ENCODE measurements around the gene ZNF697. TPM values are rescaled to one million over a fixed set of nuclear protein-coding genes. Genes with fewer than 3 reads are reported as not detected.

The ZNF697 gene
- total RNA-seq, 1 donor from 2014 or later, result 46.1 TPM

GRCh38 chr1:119680193-119680592 is 32.1 kb upstream of the ZNF697 start:
- H3K9me3 Mint-ChIP-seq (ENCODE audit: unreplicated experiment), result no peaks in the 10 kb centered on the region
- peaks cover 9% of the 10 kb centered on the region for H3K4me1 Mint-ChIP-seq (ENCODE audit: low read depth, unreplicated experiment)
- Histone ChIP-seq H3K9me3 (ENCODE audit: insufficient read depth, low read depth, low read length) (no peaks in the 10 kb centered on the region), H3K9ac (ENCODE audit: low read length) (no peak overlapping the region), H3K36me3 (ENCODE audit: insufficient read depth, low read length) (no peaks in the 10 kb centered on the region), H2AFZ (ENCODE audit: low read depth, low read length) (no peak overlapping the region), H3K4me3 (ENCODE audit: insufficient read depth, low read depth, low read length) (no peak overlapping the region), H3K4me2 (ENCODE audit: low read length) (no peak overlapping the region), H4K20me1 (ENCODE audit: insufficient read depth, low read length) (no peaks in the 10 kb centered on the region), H3K27ac (ENCODE audit: low read depth, low read length) (no peak overlapping the region), H3K4me1 (ENCODE audit: insufficient read depth, low read length) (peaks cover 4% of the 10 kb centered on the region), H3K79me2 (ENCODE audit: insufficient read depth, low read length) (no peaks in the 10 kb centered on the region), H3K27me3 (ENCODE audit: insufficient read depth, low read length) (peaks cover 21% of the 10 kb centered on the region)
- DNase-seq (ENCODE audit: low read depth) (no peak), FAIRE-seq (no peak)
- H3K27me3 Mint-ChIP-seq (ENCODE audit: low read depth, unreplicated experiment), result no peaks in the 10 kb centered on the region
- no peaks in the 10 kb centered on the region for H3K36me3 Mint-ChIP-seq (ENCODE audit: low read depth, unreplicated experiment)
- TF ChIP-seq EZH2 (IDR thresholded peaks at IDR 0.05; ENCODE audit: insufficient read depth, low read length) (no peak), CTCF (IDR thresholded peaks at IDR 0.05; ENCODE audit: insufficient read depth, low read depth, low read length) (no peak)
- H3K27ac Mint-ChIP-seq (ENCODE audit: unreplicated experiment), result no peak overlapping the region
- no peak overlapping the region for H3K4me3 Mint-ChIP-seq (ENCODE audit: unreplicated experiment)

- no peaks in the 10 kb centered on the region for H3K36me3 Mint-ChIP-seq (ENCODE audit: low read depth, unreplicated experiment)
- Histone ChIP-seq H3K27me3 (ENCODE audit: insufficient read depth, low read length) (peaks cover 14% of the 10 kb centered on the region), H3K4me2 (ENCODE audit: low read length) (no peak overlapping the region), H4K20me1 (ENCODE audit: insufficient read depth, low read length) (no peaks in the 10 kb centered on the region), H3K36me3 (ENCODE audit: insufficient read depth, low read length) (no peaks in the 10 kb centered on the region), H3K27ac (ENCODE audit: low read depth, low read length) (no peak overlapping the region), H3K4me3 (ENCODE audit: insufficient read depth, low read depth, low read length) (no peak overlapping the region), H3K79me2 (ENCODE audit: insufficient read depth, low read length) (no peaks in the 10 kb centered on the region), H2AFZ (ENCODE audit: low read depth, low read length) (no peak overlapping the region), H3K9ac (ENCODE audit: low read length) (no peak overlapping the region), H3K4me1 (ENCODE audit: insufficient read depth, low read length) (peaks cover 10% of the 10 kb centered on the region), H3K9me3 (ENCODE audit: insufficient read depth, low read depth, low read length) (no peaks in the 10 kb centered on the region)
- H3K27ac Mint-ChIP-seq (ENCODE audit: unreplicated experiment), result no peak overlapping the region
- peaks cover 14% of the 10 kb centered on the region for H3K4me1 Mint-ChIP-seq (ENCODE audit: low read depth, unreplicated experiment)
- no peaks in the 10 kb centered on the region for H3K9me3 Mint-ChIP-seq (ENCODE audit: unreplicated experiment)
- H3K4me3 Mint-ChIP-seq (ENCODE audit: unreplicated experiment), result no peak overlapping the region
- no peak for DNase-seq (ENCODE audit: low read depth)
- no peaks in the 10 kb centered on the region for H3K27me3 Mint-ChIP-seq (ENCODE audit: low read depth, unreplicated experiment)
- FAIRE-seq, result no peak
- TF ChIP-seq CTCF (IDR thresholded peaks at IDR 0.05; ENCODE audit: insufficient read depth, low read depth, low read length) (no peak), EZH2 (IDR thresholded peaks at IDR 0.05; ENCODE audit: insufficient read depth, low read length) (no peak)
These were observed 31.2 kb upstream of the ZNF697 start for GRCh38 chr1:119679223-119679622.

GRCh38 chr1:119676571-119677206 is 28.6 kb upstream of the ZNF697 start:
- Histone ChIP-seq H4K20me1 (ENCODE audit: insufficient read depth, low read length) (no peaks in the 10 kb centered on the region), H3K36me3 (ENCODE audit: insufficient read depth, low read length) (no peaks in the 10 kb centered on the region), H3K79me2 (ENCODE audit: insufficient read depth, low read length) (no peaks in the 10 kb centered on the region), H3K4me2 (ENCODE audit: low read length) (no peak overlapping the region), H2AFZ (ENCODE audit: low read depth, low read length) (no peak overlapping the region), H3K27ac (ENCODE audit: low read depth, low read length) (no peak overlapping the region), H3K4me3 (ENCODE audit: insufficient read depth, low read depth, low read length) (no peak overlapping the region), H3K27me3 (ENCODE audit: insufficient read depth, low read length) (peaks cover 9% of the 10 kb centered on the region), H3K4me1 (ENCODE audit: insufficient read depth, low read length) (peaks cover 22% of the 10 kb centered on the region), H3K9me3 (ENCODE audit: insufficient read depth, low read depth, low read length) (no peaks in the 10 kb centered on the region), H3K9ac (ENCODE audit: low read length) (no peak overlapping the region)
- FAIRE-seq (no peak), DNase-seq (ENCODE audit: low read depth) (no peak)
- Mint-ChIP-seq H3K9me3 (ENCODE audit: unreplicated experiment) (no peaks in the 10 kb centered on the region), H3K36me3 (ENCODE audit: low read depth, unreplicated experiment) (no peaks in the 10 kb centered on the region), H3K4me1 (ENCODE audit: low read depth, unreplicated experiment) (peaks cover 34% of the 10 kb centered on the region), H3K4me3 (ENCODE audit: unreplicated experiment) (no peak overlapping the region), H3K27me3 (ENCODE audit: low read depth, unreplicated experiment) (no peaks in the 10 kb centered on the region), H3K27ac (ENCODE audit: unreplicated experiment) (no peak overlapping the region)
- no peak for TF ChIP-seq EZH2 (IDR thresholded peaks at IDR 0.05; ENCODE audit: insufficient read depth, low read length)

Measured in astrocyte (in vitro differentiated cells and primary cell).